Progenitor cell of endocrine pancreas (in vitro differentiated cells): ENCODE measurements around the gene THAP3. TPM values are rescaled to one million over a fixed set of nuclear protein-coding genes. Genes with fewer than 3 reads are reported as not detected.

Source experiments
- DNase-seq: peaks from one replicate; pipeline ENCODE4 v3.0.0; 2021; ENCODE audit warnings: low spot score; ENCODE audit not compliant: unreplicated experiment
- H3K27ac Mint-ChIP-seq: 2 replicates; pipeline ENCODE4 v1.8.0; 2021; ENCODE audit warnings: mild to moderate bottlenecking, moderate library complexity, mixed read lengths
- H3K27me3 Mint-ChIP-seq: 2 replicates; pipeline ENCODE4 v1.8.0; 2021; ENCODE audit warnings: mixed read lengths
- H3K36me3 Mint-ChIP-seq: 2 replicates; pipeline ENCODE4 v1.8.0; 2022; ENCODE audit warnings: mixed read lengths; ENCODE audit not compliant: insufficient read depth
- H3K4me1 Mint-ChIP-seq: 2 replicates; pipeline ENCODE4 v1.8.0; 2021; ENCODE audit warnings: low read depth, mixed read lengths
- H3K4me3 Mint-ChIP-seq: 2 replicates; pipeline ENCODE4 v1.8.0; 2021; ENCODE audit warnings: low read depth, mild to moderate bottlenecking, moderate library complexity, mixed read lengths
- H3K9me3 Mint-ChIP-seq: 2 replicates; pipeline ENCODE4 v1.8.0; 2021; ENCODE audit warnings: low read depth, mixed read lengths
- CTCF ChIP-seq: fragments of 200-600 bp; sonication (generic); IDR thresholded peaks from one replicate; pipeline ENCODE4 v1.5.0; 2021; ENCODE audit warnings: antibody characterized with exemption, mild to moderate bottlenecking; ENCODE audit not compliant: unreplicated experiment
- total RNA-seq: library from RNA; stranded (reverse); gene quantifications from 2 replicates; pipeline ENCODE4 v1.2.1, GENCODE V29; 2021

Gene THAP3
- total RNA-seq, 1 donor from 2014 or later: 22.9 TPM

- no peak overlapping the region for H3K27ac Mint-ChIP-seq
- no peak overlapping the region for H3K4me3 Mint-ChIP-seq
- no peak for TF ChIP-seq CTCF
- no peaks in the 10 kb centered on the region for H3K27me3 Mint-ChIP-seq
- peaks cover 12% of the 10 kb centered on the region for H3K4me1 Mint-ChIP-seq
- no peak for DNase-seq
- H3K9me3 Mint-ChIP-seq: no peaks in the 10 kb centered on the region
- H3K36me3 Mint-ChIP-seq: peaks cover 25% of the 10 kb centered on the region
Measured at GRCh38 chr1:6623269-6623965, 1.3 kb upstream of the THAP3 start.

- Mint-ChIP-seq H3K27ac (peak overlapping the region; percentile 92), H3K36me3 (peaks cover 21% of the 10 kb centered on the region)
Measured at GRCh38 chr1:6625584-6626149, 999 bp downstream of the THAP3 start.

GRCh38 chr1:6627031-6627430 lies 2.4 kb downstream of the THAP3 start:
- Mint-ChIP-seq H3K36me3 (peaks cover 17% of the 10 kb centered on the region), H3K4me1 (peaks cover 12% of the 10 kb centered on the region), H3K4me3 (peak overlapping the region; percentile 87), H3K27me3 (no peaks in the 10 kb centered on the region), H3K9me3 (no peaks in the 10 kb centered on the region), H3K27ac (no peak overlapping the region)
- DNase-seq: no peak
- TF ChIP-seq CTCF: no peak

More at GRCh38 chr1:6625584-6626149, 999 bp downstream of the THAP3 start:
- Mint-ChIP-seq H3K4me3 (peak overlapping the region; percentile 87), H3K4me1 (peaks cover 12% of the 10 kb centered on the region), H3K27me3 (no peaks in the 10 kb centered on the region), H3K9me3 (no peaks in the 10 kb centered on the region)
- DNase-seq: no peak
- TF ChIP-seq CTCF: no peak

DNA sequence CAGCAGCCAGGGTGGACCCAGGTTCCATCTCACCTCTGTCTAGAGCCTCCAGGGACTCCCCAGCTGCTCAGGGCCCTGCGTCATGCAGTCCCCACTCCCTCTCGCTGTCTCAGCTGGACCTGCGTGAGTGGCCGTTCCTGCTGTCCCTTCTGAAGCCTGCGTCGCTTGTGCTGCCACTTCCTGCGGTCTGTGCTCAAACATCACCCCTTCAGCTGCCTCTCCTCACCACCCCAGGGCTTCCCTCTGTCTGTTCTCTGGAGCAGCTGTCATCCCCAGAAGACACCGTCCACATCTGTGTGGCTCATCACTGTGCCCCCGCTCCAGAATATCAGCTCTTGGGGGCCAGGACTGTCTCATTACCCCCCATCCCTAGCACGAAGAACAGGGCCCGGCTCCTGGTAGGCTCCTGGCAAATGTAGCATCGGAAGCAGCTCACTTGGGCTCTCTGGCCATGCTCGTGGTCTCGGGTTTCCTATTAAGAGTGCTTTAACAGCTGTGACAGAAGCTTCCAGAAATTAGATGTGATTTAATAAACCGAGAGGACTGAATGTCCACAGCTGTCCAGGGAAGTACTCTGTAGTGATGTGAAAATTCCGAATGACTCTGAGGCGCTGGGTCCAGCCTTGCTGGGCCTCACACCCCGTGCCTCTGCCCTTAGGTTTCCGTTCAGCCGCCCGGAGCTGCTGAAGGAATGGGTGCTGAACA lies 3.3 kb downstream of the THAP3 start:
- TF ChIP-seq CTCF: no peak
- H3K27me3 Mint-ChIP-seq: no peaks in the 10 kb centered on the region
- no peaks in the 10 kb centered on the region for H3K9me3 Mint-ChIP-seq
- H3K4me3 Mint-ChIP-seq: peak overlapping the region; percentile 51
- peaks cover 15% of the 10 kb centered on the region for H3K36me3 Mint-ChIP-seq
- peak overlapping the region; percentile 54 for H3K27ac Mint-ChIP-seq
- no peak for DNase-seq
- peaks cover 12% of the 10 kb centered on the region for H3K4me1 Mint-ChIP-seq

DNA sequence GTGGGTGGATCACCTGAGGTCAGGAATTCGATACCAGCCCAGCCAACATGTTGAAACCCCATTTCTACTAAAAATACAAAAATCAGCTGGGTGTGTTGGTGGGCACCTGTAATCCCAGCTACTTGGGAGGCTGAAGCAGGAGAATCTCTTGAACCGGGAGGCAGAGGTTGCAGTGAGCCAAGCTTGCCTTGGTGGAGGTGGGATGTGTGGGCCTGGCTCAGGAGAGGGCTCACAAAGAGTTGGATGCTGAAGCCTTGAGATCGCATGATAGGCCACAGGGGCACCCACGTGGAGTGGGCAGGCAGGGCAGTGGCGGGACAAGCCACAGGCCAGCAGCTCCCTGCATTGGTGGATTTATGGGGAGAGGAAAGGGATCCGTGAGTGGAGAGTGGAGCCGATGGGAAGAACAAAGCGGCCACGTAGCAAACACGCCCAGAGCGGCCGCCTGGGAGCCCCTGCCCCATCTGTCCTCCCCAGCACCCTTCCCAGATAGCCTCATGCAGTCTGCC lies 4.4 kb downstream of the THAP3 start:
- peaks cover 13% of the 10 kb centered on the region for H3K36me3 Mint-ChIP-seq
- no peak overlapping the region for H3K4me3 Mint-ChIP-seq
- TF ChIP-seq CTCF: no peak
- H3K27ac Mint-ChIP-seq: peak overlapping the region; percentile 62
- peaks cover 12% of the 10 kb centered on the region for H3K4me1 Mint-ChIP-seq
- H3K9me3 Mint-ChIP-seq: no peaks in the 10 kb centered on the region
- DNase-seq: no peak
- H3K27me3 Mint-ChIP-seq: no peaks in the 10 kb centered on the region
